ENCODE results near the gene CHST15.

CHST15 gene

GRCh38 chr10:124063750-124064603 lies 29.4 kb downstream of the CHST15 start:
- no peak for DNase-seq

DNA sequence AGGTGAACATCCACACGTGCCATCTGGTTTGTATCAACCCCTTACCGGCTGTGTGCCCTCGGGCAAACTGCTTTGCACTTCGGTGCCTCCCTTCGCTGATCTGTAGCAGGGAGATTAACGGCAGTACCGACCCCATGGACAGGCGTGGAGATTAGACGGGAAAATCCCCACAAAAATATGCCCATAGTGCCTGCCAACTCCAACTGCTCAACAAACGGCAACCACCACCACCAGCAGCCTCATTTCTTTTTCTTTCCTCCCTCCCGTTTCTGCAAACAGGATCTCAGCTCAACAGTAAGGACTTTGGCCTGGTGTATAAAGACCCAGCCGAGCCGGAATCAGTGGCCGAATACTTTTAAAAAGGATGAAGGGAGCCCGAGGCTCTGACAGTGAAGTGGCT lies 31.0 kb downstream of the CHST15 start:
- DNase-seq, result no peak

DNA sequence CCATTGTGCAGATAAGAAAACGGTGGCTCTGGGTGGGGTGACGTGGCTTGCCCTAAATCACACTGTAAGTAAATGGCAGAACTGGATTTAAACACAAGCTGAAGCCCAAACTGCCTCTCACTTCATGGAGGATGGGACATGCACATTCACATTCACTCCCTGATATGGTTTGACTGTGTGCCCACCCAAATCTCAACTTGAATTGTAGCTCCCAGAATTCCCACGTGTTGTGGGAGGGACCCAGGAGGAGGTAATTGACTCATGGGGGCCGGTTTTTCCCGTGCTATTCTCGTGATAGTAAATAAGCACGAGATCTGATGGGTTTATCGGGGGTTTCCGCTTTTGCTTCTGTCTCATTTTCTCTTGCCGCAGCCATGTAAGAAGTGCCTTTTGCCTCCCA lies 32.4 kb downstream of the CHST15 start:
- DNase-seq, result no peak

GRCh38 chr10:124060148-124060720 lies 33.2 kb downstream of the CHST15 start:
- DNase-seq, result no peak

DNA sequence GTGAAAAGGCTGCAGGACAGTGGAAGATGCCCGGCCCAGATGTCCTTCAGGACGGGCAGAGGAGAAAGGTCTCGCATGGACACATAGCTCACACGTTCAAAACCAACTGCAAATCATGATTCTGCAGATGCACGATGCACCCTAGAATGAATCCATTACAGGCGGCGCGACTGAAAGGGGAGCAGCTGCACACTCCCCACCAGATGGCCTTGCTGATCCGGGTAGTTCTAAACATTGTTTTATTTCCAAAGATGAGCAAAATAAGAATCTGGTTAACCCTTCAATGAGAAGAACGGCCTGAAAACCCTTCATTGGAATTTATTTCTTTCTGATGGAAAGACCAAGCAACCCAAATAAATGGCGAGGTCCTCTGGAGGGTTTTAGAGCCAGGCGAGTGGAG lies 33.8 kb downstream of the CHST15 start:
- DNase-seq, result no peak

DNA sequence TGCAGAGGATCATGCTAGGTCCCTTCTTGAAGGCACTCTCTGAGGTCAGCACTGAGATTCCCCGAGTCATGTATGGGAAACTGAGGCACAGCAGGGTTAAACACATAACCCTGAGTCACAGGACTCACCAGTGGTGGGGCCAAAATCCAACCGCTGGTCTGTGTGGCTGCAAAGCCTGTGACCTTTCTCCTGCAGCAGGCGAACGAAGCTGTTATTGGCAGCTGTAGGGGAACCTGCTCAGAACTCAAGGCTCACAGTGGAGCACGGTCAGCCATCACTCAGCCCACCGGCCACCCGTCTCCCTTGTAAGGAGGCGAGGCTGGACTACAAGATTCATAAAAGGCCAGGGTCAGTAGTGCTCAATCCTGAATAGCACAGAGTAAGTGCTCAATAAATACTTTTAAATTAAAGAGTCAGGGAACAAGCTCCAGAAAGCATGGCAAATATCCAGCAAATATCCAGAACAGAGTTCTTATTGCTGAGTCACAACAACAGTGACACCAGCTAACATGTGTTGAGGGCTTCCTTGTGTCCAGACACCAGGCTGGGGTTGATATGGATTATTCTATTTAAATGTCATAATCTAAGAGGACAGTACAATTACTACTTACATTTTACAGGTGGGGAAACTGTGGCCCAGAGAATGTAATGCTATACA lies 34.9 kb downstream of the CHST15 start:
- DNase-seq, result no peak

GRCh38 chr10:124057601-124058000 lies 35.8 kb downstream of the CHST15 start:
- no peak for DNase-seq

DNA sequence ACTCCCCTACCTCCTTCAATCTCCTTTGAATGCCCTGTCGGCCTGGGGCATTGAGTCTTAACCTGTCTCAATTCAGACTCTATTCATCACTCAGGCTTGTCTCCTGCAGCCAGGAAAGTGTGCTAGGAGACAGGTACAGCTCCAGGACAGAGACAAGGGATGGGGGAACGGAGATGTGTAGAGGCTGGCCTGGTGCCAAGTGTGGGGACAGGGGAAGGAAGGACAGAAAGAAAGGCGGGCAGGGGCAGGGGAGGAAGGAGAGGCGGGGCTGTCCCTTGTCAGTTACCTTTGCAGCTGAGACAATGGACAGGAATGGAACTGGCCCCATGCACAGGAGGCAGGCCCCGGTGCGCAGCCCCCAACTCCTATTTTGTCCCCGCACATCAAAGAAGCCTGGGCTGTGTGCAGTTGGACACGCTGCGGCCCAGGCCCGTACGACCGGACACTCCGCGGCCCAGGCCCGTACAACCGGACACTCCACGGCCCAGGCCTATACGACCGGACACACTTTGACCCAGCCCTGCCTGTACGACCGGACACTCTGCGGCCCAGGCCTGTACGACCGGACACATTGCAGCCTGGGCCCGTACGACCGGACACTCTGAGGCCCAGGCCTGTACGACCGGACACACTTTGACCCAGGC lies 36.9 kb downstream of the CHST15 start:
- no peak for DNase-seq

DNA sequence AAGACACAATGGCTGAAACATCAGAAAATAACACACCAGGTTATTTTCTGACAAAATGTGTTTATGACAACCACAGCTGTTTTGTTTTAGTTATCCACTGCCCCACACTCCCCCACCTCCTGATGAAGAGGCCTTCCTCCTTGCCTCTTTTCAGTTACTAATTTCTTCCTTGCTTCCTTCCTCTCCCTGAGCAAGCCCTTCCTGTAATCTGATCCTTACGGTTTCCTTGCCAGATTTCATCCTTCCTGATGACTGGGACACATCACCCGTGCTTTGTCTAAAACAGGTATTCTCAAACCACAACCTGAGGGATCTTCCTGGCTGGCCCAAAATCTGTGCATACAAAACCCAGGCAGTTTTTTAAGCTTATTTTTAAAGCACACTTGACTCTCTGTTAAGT lies 39.4 kb downstream of the CHST15 start:
- no peak for DNase-seq

DNA sequence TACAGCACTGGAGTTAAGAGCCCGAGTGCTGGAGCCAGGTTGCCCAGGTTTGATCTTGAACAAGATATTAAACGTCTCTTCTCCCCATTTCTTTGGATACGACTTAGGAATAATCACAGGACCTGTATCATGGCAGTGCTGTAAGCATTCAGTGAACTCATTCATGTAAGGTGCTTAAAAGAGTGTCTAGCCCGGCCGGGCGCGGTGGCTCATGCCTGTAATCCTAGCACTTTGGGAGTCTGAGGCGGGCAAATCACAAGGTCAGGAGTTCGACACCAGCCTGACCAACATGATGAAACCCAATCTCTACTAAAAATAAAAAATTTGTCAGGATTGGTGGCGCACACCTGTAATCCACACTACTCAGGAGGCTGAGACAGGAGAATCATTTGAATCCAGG lies 40.8 kb downstream of the CHST15 start:
- DNase-seq, result no peak

DNA sequence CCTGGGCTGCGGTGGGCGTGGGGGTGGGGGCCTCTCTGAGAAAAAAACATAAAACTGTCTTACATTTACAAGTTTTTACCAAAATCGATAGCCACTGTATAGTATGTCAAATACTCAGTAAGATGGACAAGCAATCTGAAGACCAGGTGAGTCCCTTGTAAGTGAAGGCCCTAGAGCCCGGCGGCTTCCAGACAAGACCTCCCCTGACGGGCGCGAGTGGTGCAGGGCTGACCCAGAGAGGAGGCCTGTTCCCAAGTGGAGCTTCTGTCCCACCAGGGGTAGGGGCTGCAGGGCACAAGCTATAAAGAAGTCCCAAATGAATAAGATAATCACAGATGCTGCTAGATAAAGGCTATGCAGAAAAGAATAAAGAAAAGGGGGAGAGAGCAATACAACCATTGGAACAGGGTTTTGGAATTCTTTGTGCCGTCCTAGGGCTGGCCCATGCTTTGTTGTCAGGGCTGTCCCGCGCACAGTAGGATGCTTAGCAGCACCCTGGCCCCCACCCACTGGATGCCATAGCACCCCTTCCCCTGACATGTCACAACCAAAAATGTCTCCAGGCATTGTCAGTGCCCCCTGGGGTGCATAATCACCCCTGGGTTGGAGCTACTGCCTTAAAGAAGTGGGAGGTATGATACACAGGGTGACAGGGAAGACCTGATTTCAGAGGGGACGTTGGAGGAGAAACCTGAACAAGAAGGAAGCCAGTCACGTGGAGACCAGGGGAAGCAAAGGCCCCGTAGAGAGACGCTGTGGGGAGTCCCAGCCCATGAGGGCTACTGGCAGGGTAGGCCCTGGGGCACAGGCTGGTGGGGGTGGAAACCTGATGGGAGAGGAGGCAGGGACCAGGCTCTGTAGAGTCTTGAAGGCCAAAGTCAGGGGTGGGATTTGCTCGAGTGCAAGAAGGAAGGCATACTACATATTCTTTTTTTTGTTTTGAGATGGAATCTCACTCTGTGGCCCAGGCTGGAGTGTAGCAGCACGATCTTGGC lies 43.1 kb downstream of the CHST15 start:
- no peak for DNase-seq

DNA sequence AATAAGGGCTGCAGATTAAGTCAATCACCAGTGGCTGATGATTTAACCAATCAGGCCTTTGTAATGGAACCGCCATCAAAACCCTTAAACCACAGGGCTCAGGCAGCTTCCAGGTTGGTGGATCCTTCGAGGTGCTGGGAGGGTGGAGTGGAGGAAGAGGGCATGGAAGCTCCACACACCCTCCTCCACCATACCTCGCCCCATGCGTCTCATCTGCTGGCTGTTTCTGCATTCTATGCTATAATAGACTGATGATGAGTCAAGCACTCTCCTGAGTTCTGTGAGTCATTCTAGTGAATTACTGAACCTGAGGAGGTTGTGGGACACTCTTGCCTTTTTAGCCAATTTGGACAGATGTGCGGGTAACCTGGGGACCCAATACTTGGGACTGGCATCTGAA lies 43.9 kb downstream of the CHST15 start:
- no peak for DNase-seq

GRCh38 chr10:124048371-124049290 lies 44.8 kb downstream of the CHST15 start:
- DNase-seq, result no peak

DNA sequence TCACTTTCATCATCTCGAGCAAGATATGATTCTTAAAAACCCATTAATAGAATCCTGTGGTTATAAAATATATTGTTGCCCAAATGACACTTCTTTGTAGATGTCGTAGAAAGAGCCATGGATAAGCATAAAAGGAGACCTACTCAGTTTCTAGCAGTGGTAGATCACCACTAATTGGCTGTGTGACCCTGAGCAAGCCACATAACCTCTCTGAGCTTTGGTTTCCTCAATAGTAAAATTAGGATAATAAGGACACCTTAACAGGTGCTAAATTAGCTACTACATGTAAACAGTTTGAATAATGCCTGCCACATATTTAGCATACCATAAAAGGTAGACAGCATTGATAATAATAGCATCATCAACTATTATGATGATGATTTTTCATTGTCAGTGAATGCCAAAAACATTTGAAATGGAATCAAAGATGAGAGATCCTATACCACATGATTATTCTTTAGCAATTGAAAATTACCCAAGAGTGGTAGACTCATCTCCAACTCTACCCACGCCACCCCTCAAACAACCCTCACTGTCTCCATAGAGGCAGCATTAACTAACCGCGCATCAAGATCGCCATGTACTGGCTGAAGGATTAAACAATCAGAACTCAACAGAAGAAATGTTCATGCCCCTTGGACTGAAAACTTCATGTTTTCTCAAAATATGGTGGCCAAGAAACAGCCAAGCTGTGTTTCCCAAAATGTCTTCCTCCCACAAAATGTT lies 45.8 kb downstream of the CHST15 start:
- no peak for DNase-seq

DNA sequence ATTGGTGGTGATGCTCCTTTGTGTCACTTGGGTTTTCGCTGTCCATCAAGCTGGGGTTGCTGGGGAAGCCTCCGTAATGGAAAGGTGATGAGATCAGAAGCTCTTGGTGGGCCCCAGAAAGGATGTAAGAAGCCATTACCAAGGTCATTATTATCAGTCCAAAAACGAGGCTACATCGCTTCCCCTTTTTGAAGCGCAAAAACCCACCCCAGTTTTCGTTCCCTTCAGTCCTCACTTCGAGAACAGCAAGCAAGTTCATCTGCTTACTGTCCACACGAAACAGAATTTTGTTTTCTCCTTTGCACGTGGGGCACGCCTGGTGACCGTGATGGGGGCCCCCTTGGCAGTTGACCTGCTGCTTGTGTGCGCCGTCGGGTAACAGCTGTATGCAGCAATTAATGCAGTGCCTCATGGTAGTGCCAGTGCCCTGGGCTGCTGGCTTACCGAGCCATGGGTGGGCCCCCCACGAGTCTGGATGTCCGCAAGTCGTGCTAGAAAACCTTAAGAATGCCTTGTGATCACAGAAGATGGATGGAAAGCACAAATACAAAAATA lies 47.5 kb downstream of the CHST15 start:
- no peak for DNase-seq

DNA sequence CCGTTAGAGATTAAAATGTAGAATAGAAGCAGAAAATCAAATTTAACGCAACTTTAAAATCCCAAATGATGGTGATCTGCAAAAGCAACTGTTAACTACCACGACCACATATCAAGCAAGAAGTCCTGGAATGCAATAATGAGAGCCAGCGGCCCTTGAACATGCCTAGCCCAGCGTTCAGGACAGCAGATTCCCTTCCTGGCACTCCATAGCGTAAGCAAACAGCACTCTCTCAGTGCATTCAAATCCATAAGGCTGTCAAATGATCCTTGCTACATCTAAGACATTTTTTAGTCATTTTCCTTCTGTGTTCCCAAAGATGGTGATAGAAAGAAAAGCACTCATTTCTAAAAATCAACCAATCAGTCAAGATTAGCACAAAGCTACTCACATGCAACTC lies 48.1 kb downstream of the CHST15 start:
- DNase-seq, result no peak

DNA sequence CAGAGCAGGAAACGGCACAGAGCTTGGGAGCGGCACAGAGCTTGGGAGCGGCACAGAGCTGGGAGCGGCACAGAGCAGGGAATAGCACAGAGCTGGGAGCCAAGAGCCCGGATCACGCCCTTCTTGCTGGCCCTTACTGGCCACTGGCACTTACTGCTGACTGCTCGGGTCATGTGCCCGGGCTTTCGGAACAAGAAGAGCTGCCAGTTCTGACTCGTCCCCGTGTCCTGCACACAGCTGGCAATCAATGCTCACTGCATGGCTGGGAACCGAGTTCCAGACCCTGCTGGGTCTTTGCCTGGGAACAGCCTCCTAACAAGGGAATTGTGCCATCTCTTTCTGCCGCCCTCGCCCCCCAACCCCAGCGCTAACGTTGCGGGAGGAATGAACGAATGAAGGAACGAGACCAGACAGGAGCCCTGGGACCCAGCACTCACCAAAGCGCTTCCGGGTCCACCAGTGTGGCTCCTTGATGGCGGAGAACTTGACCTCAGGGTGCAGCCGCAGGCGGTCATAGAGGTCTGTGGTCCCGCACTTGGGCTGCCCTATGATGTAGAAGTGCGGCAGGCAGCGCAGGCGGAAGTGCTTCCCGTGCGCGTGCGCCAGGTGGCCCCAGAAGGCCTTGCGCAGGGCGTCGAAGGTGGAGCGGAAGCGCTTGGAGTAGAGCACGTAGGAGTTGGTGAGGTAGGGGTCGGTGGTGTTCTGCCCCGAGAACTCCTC lies 49.1 kb downstream of the CHST15 start:
- no peak for DNase-seq

DNA sequence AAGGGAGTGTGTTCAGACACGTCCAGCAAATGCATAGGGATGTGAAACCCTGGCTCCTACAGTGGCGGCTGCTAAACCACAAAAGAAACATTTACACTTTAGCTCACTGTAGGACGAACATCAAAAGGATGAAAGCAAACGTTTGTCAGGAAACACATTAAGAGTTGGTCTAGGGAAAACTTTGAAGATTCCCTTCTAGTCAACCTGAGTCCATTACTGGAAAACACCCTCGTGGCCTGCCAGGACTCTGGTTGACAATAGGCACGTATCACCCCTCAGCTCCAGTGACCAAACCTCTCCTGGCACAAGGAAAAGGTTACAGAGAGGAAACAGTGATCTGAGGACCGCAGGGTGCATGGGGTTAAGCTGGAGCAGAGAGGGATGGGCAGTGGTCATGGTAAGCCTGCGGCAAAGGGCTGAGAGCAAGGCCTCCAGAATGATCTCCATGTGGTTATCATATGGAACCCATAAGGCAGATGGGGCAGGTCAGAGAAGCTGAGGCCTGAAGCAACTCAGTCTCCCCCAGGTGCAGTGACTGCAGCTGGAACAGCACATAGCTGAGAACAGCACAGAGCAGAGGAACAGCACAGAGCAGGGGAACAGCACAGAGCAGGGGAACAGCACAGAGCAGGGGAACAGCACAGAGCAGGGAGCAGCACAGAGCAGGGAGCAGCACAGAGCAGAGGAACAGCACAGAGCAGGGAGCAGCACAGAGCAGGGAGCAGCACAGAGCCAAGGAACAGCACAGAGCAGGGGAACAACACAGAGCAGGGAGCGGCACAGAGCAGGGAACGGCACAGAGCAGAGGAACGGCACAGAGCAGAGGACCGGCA lies 49.9 kb downstream of the CHST15 start:
- no peak for DNase-seq
